ENCODE results near the gene FOXA1. TPM values are rescaled to one million over a fixed set of nuclear protein-coding genes. Genes with fewer than 3 reads are reported as not detected.

The FOXA1 gene
- total and polyA plus RNA-seq, 9 of the 15 experiments (the other 6 are each of a cell fraction or from before 2014, with no cell fraction given): 0.20 to 3.0 (median 1.3) TPM

GRCh38 chr14:37623971-37624370 lies 28.9 kb upstream of the FOXA1 start:
- intact Hi-C loops (cut with micrococcal nuclease): no loop called here
- H3K9ac ChIP-seq (ENCODE audit: insufficient read depth in 1 of 2, low read depth in 2 of 2, low read length in 2 of 2): no peak overlapping the region
- CTCF ChIA-PET (ENCODE audit: low intra/inter-chr PET ratio): no interaction called here
- H2AFZ ChIP-seq (ENCODE audit: low read depth, low read length): no peak overlapping the region
- DNase-seq (ENCODE audit: extremely low read depth in 1 of 4, low spot score in 3 of 4): no peak
- in situ Hi-C loops (cut with MboI): no loop called here
- WGBS (ENCODE audit: insufficient coverage, low coverage, missing lambda C conversion rate): 14% methylated on average over 1 of the region's 1 CpG
- ATAC-seq: no peak
- no peak overlapping the region for H3K4me3 ChIP-seq
- peaks cover 0 to 6% of the 10 kb centered on the region in 2 experiments; a peak in 2 of 5 replicates for H3K4me1 ChIP-seq (replicated peaks in 1 of 2; ENCODE audit: control insufficient read depth in 2 of 2, insufficient read depth in 2 of 2, low read length in 2 of 2)
- no peak overlapping the region for H3K4me2 ChIP-seq (ENCODE audit: insufficient read depth, low read length)
- no peaks in the 10 kb centered on the region for H3K9me3 ChIP-seq (replicated peaks; ENCODE audit: control insufficient read depth, insufficient read depth, low read depth, low read length)
- no peaks in the 10 kb centered on the region for H3K79me2 ChIP-seq (ENCODE audit: control insufficient read depth, insufficient read depth, low read length)
- no peaks in the 10 kb centered on the region for H3K9me1 ChIP-seq (ENCODE audit: control insufficient read depth, insufficient read depth, low read length)
- no TSS peak for BruUV-seq (replicated peaks)
- FAIRE-seq: no peak
- peaks cover 6 to 10% of the 10 kb centered on the region in 2 experiments; a peak in 3 of 5 replicates for H3K27me3 ChIP-seq (ENCODE audit: control insufficient read depth in 2 of 2, insufficient read depth in 2 of 2, low read length in 2 of 2)
- POLR2A ChIA-PET: interaction anchor here (0.9 kb wide), 1 partner anchor 18 kb away, joined by 3 read pairs; no protein-coding TSS in a partner anchor
- no peaks in the 10 kb centered on the region for H3K36me3 ChIP-seq (ENCODE audit: control insufficient read depth, insufficient read depth, low read length)
- no peak overlapping the region for H3K27ac ChIP-seq (ENCODE audit: extremely low read depth, low read depth, low read length)
- no peaks in the 10 kb centered on the region for H4K20me1 ChIP-seq (replicated peaks; ENCODE audit: control insufficient read depth, insufficient read depth, low read length)
- TF ChIP-seq RBM22 (IDR thresholded peaks at IDR 0.05; ENCODE audit: low read depth, low read length, poor library complexity, severe bottlenecking) (no peak), EP400 (IDR thresholded peaks at IDR 0.05) (no peak), ZNF444 (CRISPR knock-in tag; IDR thresholded peaks at IDR 0.05) (no peak), ARID4B (CRISPR knock-in tag; IDR thresholded peaks at IDR 0.05) (no peak), ZNF512 (tag; IDR thresholded peaks at IDR 0.05) (no peak), HSF4 (CRISPR knock-in tag; IDR thresholded peaks at IDR 0.05; ENCODE audit: borderline replicate concordance) (no peak), L3MBTL2 (IDR thresholded peaks at IDR 0.05) (no peak), HMG20A (CRISPR knock-in tag; conservative IDR thresholded peaks at IDR 0.05) (no peak), NCOA6 (IDR thresholded peaks at IDR 0.05) (no peak), HBP1 (CRISPR knock-in tag; IDR thresholded peaks at IDR 0.05) (no peak), RBBP5 (IDR thresholded peaks at IDR 0.05; ENCODE audit: borderline replicate concordance, insufficient read depth, low read length, poor library complexity, severe bottlenecking) (no peak), ZNF263 (CRISPR knock-in tag; IDR thresholded peaks at IDR 0.05; ENCODE audit: borderline replicate concordance) (no peak), ZC3H11A (IDR thresholded peaks at IDR 0.05; ENCODE audit: low read depth, low read length) (no peak)
- TF ChIP-seq, protein P1, sequence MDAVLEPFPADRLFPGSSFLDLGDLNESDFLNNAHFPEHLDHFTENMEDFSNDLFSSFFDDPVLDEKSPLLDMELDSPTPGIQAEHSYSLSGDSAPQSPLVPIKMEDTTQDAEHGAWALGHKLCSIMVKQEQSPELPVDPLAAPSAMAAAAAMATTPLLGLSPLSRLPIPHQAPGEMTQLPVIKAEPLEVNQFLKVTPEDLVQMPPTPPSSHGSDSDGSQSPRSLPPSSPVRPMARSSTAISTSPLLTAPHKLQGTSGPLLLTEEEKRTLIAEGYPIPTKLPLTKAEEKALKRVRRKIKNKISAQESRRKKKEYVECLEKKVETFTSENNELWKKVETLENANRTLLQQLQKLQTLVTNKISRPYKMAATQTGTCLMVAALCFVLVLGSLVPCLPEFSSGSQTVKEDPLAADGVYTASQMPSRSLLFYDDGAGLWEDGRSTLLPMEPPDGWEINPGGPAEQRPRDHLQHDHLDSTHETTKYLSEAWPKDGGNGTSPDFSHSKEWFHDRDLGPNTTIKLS (IDR thresholded peaks at IDR 0.05; ENCODE audit: borderline replicate concordance, low read depth): no peak
